Testis (tissue), 2 donors: ENCODE measurements around the gene QPCT.

Source experiments
- CTCF ChIP-seq, 3 experiments: fragments of 450-650 bp in 2 of 3; fragments of 200-600 bp in 1 of 3; sonication (generic) in 1 of 3; IDR thresholded peaks; one replicate each; pipeline ENCODE4 v1.5.1; 2016 to 2019; ENCODE audit warnings: antibody characterized with exemption in 3 of 3, mild to moderate bottlenecking in 2 of 3, moderate library complexity in 1 of 3
- POLR2A ChIP-seq: fragments of 450-650 bp; IDR thresholded peaks from one replicate; pipeline ENCODE4 v1.6.1; 2017; ENCODE audit warnings: antibody characterized with exemption, mild to moderate bottlenecking, moderate library complexity

- TF ChIP-seq CTCF (IDR thresholded peaks at IDR 0.05) (no peak), POLR2A (no peak)
These were observed 10.1 kb downstream of the QPCT start for GRCh38 chr2:37354531-37354930.
